K562 (cell line): ENCODE results near the gene GGA2. TPM values are rescaled to one million over a fixed set of nuclear protein-coding genes. Genes with fewer than 3 reads are reported as not detected.
A peak's percentile ranks its signal among the peaks of the same experiment; 100 is the strongest.

Source experiments
- CBFA2T2 ChIP-seq: fragments of 450-650 bp; conservative IDR thresholded peaks from 2 replicates; pipeline ENCODE4 v1.6.1; 2017; ENCODE audit warnings: mild to moderate bottlenecking
- HDAC8 ChIP-seq: fragments of 450-650 bp; IDR thresholded peaks from 2 replicates; pipeline ENCODE4 v1.6.1; 2016; ENCODE audit warnings: mild to moderate bottlenecking, missing genetic modification characterization, moderate library complexity, missing compliant biosample characterization
- MYC ChIP-seq, 2 experiments: fragments of 250-450 bp in 1 of 2; sonication (Bioruptor Pico) in 1 of 2; IDR thresholded peaks; 2 replicates each; pipeline versions ENCODE4 v1.5.1 to v1.6.1; 2012 to 2021; ENCODE audit warnings: low read depth in 2 of 2, borderline replicate concordance in 1 of 2, improper control_type of control experiment in 1 of 2, low read length in 1 of 2, mild to moderate bottlenecking in 1 of 2, moderate library complexity in 1 of 2
- NCOA2 ChIP-seq, 2 experiments: fragments of 450-650 bp; IDR thresholded peaks; 2 replicates each; pipeline ENCODE4 v1.6.1; 2018; ENCODE audit warnings: mild to moderate bottlenecking in 2 of 2, moderate library complexity in 1 of 2; ENCODE audit not compliant: partially characterized antibody in 2 of 2
- PBX2 ChIP-seq, 2 experiments: IDR thresholded peaks in 1 of 2; conservative IDR thresholded peaks in 1 of 2; 2 replicates each; pipeline ENCODE4 v1.6.1; 2016; ENCODE audit warnings: low read depth in 2 of 2, mild to moderate bottlenecking in 1 of 2, missing compliant biosample characterization in 1 of 2, missing genetic modification characterization in 1 of 2, moderate library complexity in 1 of 2
- PML ChIP-seq: IDR thresholded peaks from 2 replicates; pipeline ENCODE4 v1.6.1; 2012; ENCODE audit warnings: low read length, inconsistent platforms
- REST ChIP-seq, 2 experiments: fragments of 450-650 bp; formaldehyde crosslinking in 1 of 2; IDR thresholded peaks; 2 replicates each; pipeline versions ENCODE4 v1.4.0 to v1.6.1; 2014 to 2020; ENCODE audit warnings: mild to moderate bottlenecking in 2 of 2, borderline replicate concordance in 1 of 2, low read depth in 1 of 2
- SMARCA4 ChIP-seq: fragments of 450-650 bp; IDR thresholded peaks from 2 replicates; pipeline ENCODE4 v1.6.1; 2016
- polyA plus RNA-seq, 8 experiments: library from polyadenylated mRNA; depleted of rRNA in 4 of 8; stranded (reverse) in 5 of 8; unstranded in 3 of 8; fragments of >200 nt; fragmentation: Nextera tagmentation in 2 of 8; fragmentation: Illumina TruSeq in 1 of 8; extraction: Ambion mirVana in 2 of 8; extraction: Trizol in 1 of 8; gene quantifications; 2 replicates each; pipeline versions ENCODE4 v1.2.1 to v1.2.3, GENCODE V29; 2011 to 2014; ENCODE audit warnings: inconsistent platforms in 1 of 8, missing spikeins in 1 of 8
- total RNA-seq, 7 experiments: library from RNA; depleted of rRNA in 6 of 7; stranded (reverse); fragments of >200 nt in 6 of 7; fragmentation: Illumina TruSeq in 2 of 7; extraction: Trizol in 2 of 7; gene quantifications; 2 replicates each; pipeline versions ENCODE4 v1.2.1 to v1.2.3, GENCODE V29; 2011 to 2021; ENCODE audit warnings: low replicate concordance in 1 of 7

The GGA2 gene
- total and polyA plus RNA-seq, 9 of the 15 experiments (the other 6 are each of a cell fraction or from before 2014, with no cell fraction given) = 11.9 to 133 (median 66.3) TPM

GRCh38 chr16:23452572-23453337 lies 57.5 kb downstream of the GGA2 start, which contains the start of gene COG7 (continued):
- TF ChIP-seq REST (IDR thresholded peaks at IDR 0.05; ENCODE audit: borderline replicate concordance) = no peak
- peak; percentile 40; the same call in 1 of the 2 replicates for TF ChIP-seq REST (CRISPR knock-in tag; IDR thresholded peaks at IDR 0.05; ENCODE audit: low read depth)
- TF ChIP-seq SMARCA4 = no peak
- TF ChIP-seq PBX2 (CRISPR knock-in tag; IDR thresholded peaks at IDR 0.05; ENCODE audit: low read depth) = no peak
- TF ChIP-seq PBX2 (tag; conservative IDR thresholded peaks at IDR 0.05; ENCODE audit: low read depth) = no peak
- 0 out of 2 replicates have a peak, but pooled peaks have one; percentile 48 for TF ChIP-seq PML
- TF ChIP-seq CBFA2T2 = no peak
- TF ChIP-seq NCOA2 (IDR thresholded peaks at IDR 0.05; ENCODE audit: partially characterized antibody in 2 of 2) = no peak
- no peak; the same call in 1 of the 2 replicates for TF ChIP-seq MYC (IDR thresholded peaks at IDR 0.05; ENCODE audit: low read depth, low read length)
- peak; percentile 50; the same call in 1 of the 2 replicates for TF ChIP-seq MYC (CRISPR knock-in tag; IDR thresholded peaks at IDR 0.05; ENCODE audit: borderline replicate concordance, low read depth)
- TF ChIP-seq HDAC8 = peak; percentile 39; the same call in 1 of the 2 replicates
